ENCODE results near the gene GHRL.
"Not testable (repeated sequence)": the region's sequence is repeated elsewhere in the genome, so short reads cannot be mapped to it uniquely, and the experiment has no call there.

GHRL gene

DNA sequence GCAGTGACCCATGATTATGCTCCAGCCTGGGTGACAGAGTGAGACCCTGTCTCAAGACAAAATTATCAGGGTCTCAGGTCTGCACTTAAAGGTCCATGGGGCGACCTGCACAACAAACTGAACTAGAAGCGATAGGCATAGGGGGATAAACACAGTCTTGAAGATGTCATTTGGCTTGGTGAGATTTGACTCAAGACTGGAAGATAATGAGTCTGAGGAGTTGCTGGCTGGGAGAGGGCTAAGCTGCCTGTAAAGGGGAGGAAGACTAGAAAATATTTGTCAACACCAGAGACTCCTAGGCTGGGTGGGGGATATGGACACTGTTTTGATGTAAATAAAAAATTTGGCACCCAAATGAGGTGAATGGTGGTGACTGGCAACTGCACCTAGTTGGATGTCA, 19.8 kb downstream of the GHRL start:
- no peak overlapping the region for H3K27ac ChIP-seq (ENCODE audit: low read length, poor library complexity, severe bottlenecking)
- no peak overlapping the region for H2BK15ac ChIP-seq (ENCODE audit: low read depth, poor library complexity, severe bottlenecking)
- no peak overlapping the region for H2AFZ ChIP-seq (ENCODE audit: low read depth, low read length)
- no peak overlapping the region for H2BK12ac ChIP-seq (ENCODE audit: low read length in 2 of 2)
- H3K14ac ChIP-seq (ENCODE audit: low read length in 2 of 2) = no peak overlapping the region
- peak overlapping the region; percentile 53 for H2AK5ac ChIP-seq (ENCODE audit: low read length, severe bottlenecking)
- H3K79me1 ChIP-seq (replicated peaks; ENCODE audit: low read length, poor library complexity, severe bottlenecking) = peaks cover 39% of the 10 kb centered on the region
- H2BK5ac ChIP-seq (ENCODE audit: low read depth, low read length, poor library complexity, severe bottlenecking) = no peak overlapping the region
- H3K23ac ChIP-seq (ENCODE audit: low read length in 2 of 2) = no peak overlapping the region
- no peaks in the 10 kb centered on the region for H3K27me3 ChIP-seq (ENCODE audit: control insufficient read depth in 1 of 2, insufficient read depth in 1 of 2, low read length in 2 of 2)
- H3K9me3 ChIP-seq (ENCODE audit: control insufficient read depth, low read length) = no peaks in the 10 kb centered on the region
- DNase-seq = no peak
- H3K9ac ChIP-seq (ENCODE audit: low read length) = no peak overlapping the region
- peaks cover 5% of the 10 kb centered on the region for H3K4me1 ChIP-seq (ENCODE audit: control insufficient read depth, insufficient read depth, low read depth, low read length)
- no peak overlapping the region for H4K91ac ChIP-seq (ENCODE audit: low read length)
- no peak overlapping the region for H3K4me3 ChIP-seq (ENCODE audit: insufficient read depth in 1 of 2, low read depth in 1 of 2, low read length in 2 of 2)
- peaks cover 51 to 60% of the 10 kb centered on the region in 2 experiments for H3K36me3 ChIP-seq (ENCODE audit: control insufficient read depth in 1 of 2, insufficient read depth in 2 of 2, low read depth in 1 of 2, low read length in 2 of 2)
- H3K18ac ChIP-seq (ENCODE audit: low read depth in 1 of 2, low read length in 2 of 2) = no peak overlapping the region
- no peak overlapping the region for H2BK120ac ChIP-seq (ENCODE audit: low read depth, low read length)
- 98% methylated on average over 2 of the region's 2 CpGs for WGBS
- no peak overlapping the region for H3K4me2 ChIP-seq (ENCODE audit: low read length, poor library complexity, severe bottlenecking)
- H4K8ac ChIP-seq (ENCODE audit: low read length) = no peak overlapping the region
- H3K4ac ChIP-seq (ENCODE audit: low read depth in 1 of 2, low read length in 2 of 2) = no peak overlapping the region

DNA sequence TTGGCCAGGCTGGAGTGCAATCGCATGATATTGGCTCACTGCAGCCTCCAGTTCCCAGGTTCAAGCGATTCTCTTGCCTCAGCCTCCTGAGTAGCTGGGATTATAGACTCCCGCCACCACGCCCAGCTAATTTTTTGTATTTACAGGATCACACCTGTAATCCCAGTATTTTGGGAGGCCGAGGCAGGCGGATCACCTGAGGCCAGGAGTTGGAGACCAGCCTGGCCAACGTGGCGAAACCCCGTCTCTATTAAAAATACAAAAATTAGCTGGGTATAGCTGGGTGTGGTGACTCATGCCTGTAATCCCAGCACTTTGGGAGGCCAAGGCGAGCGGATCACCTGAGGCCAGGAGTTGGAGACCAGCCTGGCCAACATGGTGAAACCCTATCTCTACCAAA, 20.3 kb downstream of the GHRL start:
- not testable (repeated sequence) for H3K14ac ChIP-seq (ENCODE audit: low read length in 2 of 2); H2AK5ac ChIP-seq (ENCODE audit: low read length, severe bottlenecking); H3K27me3 ChIP-seq (ENCODE audit: control insufficient read depth in 1 of 2, insufficient read depth in 1 of 2, low read length in 2 of 2); H3K9me3 ChIP-seq (ENCODE audit: control insufficient read depth, low read length); H3K18ac ChIP-seq (ENCODE audit: low read depth in 1 of 2, low read length in 2 of 2); H2BK120ac ChIP-seq (ENCODE audit: low read depth, low read length); H4K8ac ChIP-seq (ENCODE audit: low read length); H2BK15ac ChIP-seq (ENCODE audit: low read depth, poor library complexity, severe bottlenecking); H3K9ac ChIP-seq (ENCODE audit: low read length); H3K4me2 ChIP-seq (ENCODE audit: low read length, poor library complexity, severe bottlenecking); H4K91ac ChIP-seq (ENCODE audit: low read length); H3K4me3 ChIP-seq (ENCODE audit: insufficient read depth in 1 of 2, low read depth in 1 of 2, low read length in 2 of 2); H3K23ac ChIP-seq (ENCODE audit: low read length in 2 of 2); H2BK12ac ChIP-seq (ENCODE audit: low read length in 2 of 2); H3K27ac ChIP-seq (ENCODE audit: low read length, poor library complexity, severe bottlenecking); H2BK5ac ChIP-seq (ENCODE audit: low read depth, low read length, poor library complexity, severe bottlenecking); H3K4ac ChIP-seq (ENCODE audit: low read depth in 1 of 2, low read length in 2 of 2); H2AFZ ChIP-seq (ENCODE audit: low read depth, low read length); DNase-seq; H3K4me1 ChIP-seq (ENCODE audit: control insufficient read depth, insufficient read depth, low read depth, low read length)
- Histone ChIP-seq H3K79me1 (replicated peaks; ENCODE audit: low read length, poor library complexity, severe bottlenecking) (peaks cover 35% of the 10 kb centered on the region), H3K36me3 (ENCODE audit: control insufficient read depth in 1 of 2, insufficient read depth in 2 of 2, low read depth in 1 of 2, low read length in 2 of 2) (peaks cover 48 to 59% of the 10 kb centered on the region in 2 experiments)
- WGBS = 97% methylated on average over 9 of the region's 11 CpGs

DNA sequence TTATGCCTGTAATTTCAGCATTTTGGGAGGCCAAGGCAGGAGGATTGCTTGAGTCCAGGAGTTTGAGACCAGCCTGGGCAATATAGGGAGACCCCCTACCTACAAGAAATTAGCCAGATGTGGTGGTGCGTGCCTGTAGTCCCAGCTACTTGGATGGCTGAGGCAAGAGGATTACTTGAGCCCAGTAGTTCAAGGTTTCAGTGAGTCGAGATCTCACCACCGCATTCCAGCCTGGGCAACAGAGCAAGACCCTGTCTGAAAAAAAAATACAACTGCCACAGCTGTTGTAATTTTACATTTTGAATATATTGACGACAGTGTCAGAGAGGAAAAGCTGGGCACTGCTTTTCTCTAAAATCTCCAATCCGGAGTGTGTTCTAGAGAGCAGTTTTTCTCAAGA, 23.3 kb downstream of the GHRL start:
- no peaks in the 10 kb centered on the region for H3K27me3 ChIP-seq (ENCODE audit: control insufficient read depth in 1 of 2, insufficient read depth in 1 of 2, low read length in 2 of 2)
- no peak overlapping the region for H3K9ac ChIP-seq (ENCODE audit: low read length)
- no peak overlapping the region for H2AFZ ChIP-seq (ENCODE audit: low read depth, low read length)
- no peak overlapping the region for H2BK15ac ChIP-seq (ENCODE audit: low read depth, poor library complexity, severe bottlenecking)
- H3K23ac ChIP-seq (ENCODE audit: low read length in 2 of 2) = no peak overlapping the region
- no peak overlapping the region for H2BK5ac ChIP-seq (ENCODE audit: low read depth, low read length, poor library complexity, severe bottlenecking)
- peaks cover 31 to 61% of the 10 kb centered on the region in 2 experiments for H3K36me3 ChIP-seq (ENCODE audit: control insufficient read depth in 1 of 2, insufficient read depth in 2 of 2, low read depth in 1 of 2, low read length in 2 of 2)
- 91% methylated on average over 3 of the region's 5 CpGs for WGBS
- H3K79me1 ChIP-seq (replicated peaks; ENCODE audit: low read length, poor library complexity, severe bottlenecking) = peaks cover 20% of the 10 kb centered on the region
- H3K4me3 ChIP-seq (ENCODE audit: insufficient read depth in 1 of 2, low read depth in 1 of 2, low read length in 2 of 2) = no peak overlapping the region
- no peak overlapping the region for H3K4ac ChIP-seq (ENCODE audit: low read depth in 1 of 2, low read length in 2 of 2)
- H3K18ac ChIP-seq (ENCODE audit: low read depth in 1 of 2, low read length in 2 of 2) = no peak overlapping the region
- H3K14ac ChIP-seq (ENCODE audit: low read length in 2 of 2) = no peak overlapping the region
- H4K91ac ChIP-seq (ENCODE audit: low read length) = no peak overlapping the region
- H3K9me3 ChIP-seq (ENCODE audit: control insufficient read depth, low read length) = no peaks in the 10 kb centered on the region
- DNase-seq = no peak
- no peak overlapping the region for H3K27ac ChIP-seq (ENCODE audit: low read length, poor library complexity, severe bottlenecking)
- H2AK5ac ChIP-seq (ENCODE audit: low read length, severe bottlenecking) = no peak overlapping the region
- H2BK120ac ChIP-seq (ENCODE audit: low read depth, low read length) = no peak overlapping the region
- H2BK12ac ChIP-seq (ENCODE audit: low read length in 2 of 2) = no peak overlapping the region
- H4K8ac ChIP-seq (ENCODE audit: low read length) = no peak overlapping the region
- H3K4me1 ChIP-seq (ENCODE audit: control insufficient read depth, insufficient read depth, low read depth, low read length) = peaks cover 6% of the 10 kb centered on the region
- H3K4me2 ChIP-seq (ENCODE audit: low read length, poor library complexity, severe bottlenecking) = no peak overlapping the region

DNA sequence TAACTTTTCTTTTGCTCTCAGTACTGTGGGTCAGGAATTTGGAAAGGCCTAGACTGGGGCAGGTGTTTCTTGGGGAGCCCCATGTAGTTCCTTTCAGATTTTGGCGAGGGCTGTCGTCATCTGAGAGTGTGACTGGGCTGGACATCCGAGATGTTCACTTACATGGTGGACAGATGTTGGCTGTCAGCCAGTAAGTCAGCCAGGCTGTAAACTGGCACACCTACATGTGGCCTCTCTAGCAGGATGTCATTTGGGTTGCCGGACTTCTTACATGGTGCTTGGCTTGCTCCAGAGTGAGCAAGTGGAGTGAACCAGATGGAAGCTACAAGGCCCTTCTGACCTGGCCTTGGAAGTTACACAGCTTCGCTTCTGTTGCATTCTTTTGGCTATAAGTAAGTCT, 23.8 kb downstream of the GHRL start:
- no peak overlapping the region for H3K18ac ChIP-seq (ENCODE audit: low read depth in 1 of 2, low read length in 2 of 2)

More for the DNA sequence above, 23.8 kb downstream of the GHRL start:
- Histone ChIP-seq H3K4me3 (ENCODE audit: insufficient read depth in 1 of 2, low read depth in 1 of 2, low read length in 2 of 2) (no peak overlapping the region), H3K14ac (ENCODE audit: low read length in 2 of 2) (peak overlapping the region in 1 of 2 experiments; percentile 14), H2BK12ac (ENCODE audit: low read length in 2 of 2) (no peak overlapping the region), H2BK15ac (ENCODE audit: low read depth, poor library complexity, severe bottlenecking) (no peak overlapping the region), H2BK5ac (ENCODE audit: low read depth, low read length, poor library complexity, severe bottlenecking) (no peak overlapping the region), H3K27ac (ENCODE audit: low read length, poor library complexity, severe bottlenecking) (no peak overlapping the region), H4K91ac (ENCODE audit: low read length) (no peak overlapping the region), H2AK5ac (ENCODE audit: low read length, severe bottlenecking) (no peak overlapping the region), H2BK120ac (ENCODE audit: low read depth, low read length) (no peak overlapping the region), H2AFZ (ENCODE audit: low read depth, low read length) (no peak overlapping the region), H3K4ac (ENCODE audit: low read depth in 1 of 2, low read length in 2 of 2) (no peak overlapping the region), H3K27me3 (ENCODE audit: control insufficient read depth in 1 of 2, insufficient read depth in 1 of 2, low read length in 2 of 2) (no peaks in the 10 kb centered on the region), H4K8ac (ENCODE audit: low read length) (peak overlapping the region; percentile 45), H3K36me3 (ENCODE audit: control insufficient read depth in 1 of 2, insufficient read depth in 2 of 2, low read depth in 1 of 2, low read length in 2 of 2) (peaks cover 31 to 64% of the 10 kb centered on the region in 2 experiments), H3K23ac (ENCODE audit: low read length in 2 of 2) (no peak overlapping the region), H3K4me1 (ENCODE audit: control insufficient read depth, insufficient read depth, low read depth, low read length) (peaks cover 5% of the 10 kb centered on the region), H3K9me3 (ENCODE audit: control insufficient read depth, low read length) (no peaks in the 10 kb centered on the region), H3K79me1 (replicated peaks; ENCODE audit: low read length, poor library complexity, severe bottlenecking) (peaks cover 21% of the 10 kb centered on the region), H3K4me2 (ENCODE audit: low read length, poor library complexity, severe bottlenecking) (no peak overlapping the region), H3K9ac (ENCODE audit: low read length) (no peak overlapping the region)
- 97% methylated on average over 5 of the region's 5 CpGs for WGBS
- no peak for DNase-seq
